ENCODE results near the gene PTPRJ. TPM values are rescaled to one million over a fixed set of nuclear protein-coding genes. Genes with fewer than 3 reads are reported as not detected.
A peak's percentile ranks its signal among the peaks of the same experiment; 100 is the strongest.

The PTPRJ gene
- polyA plus RNA-seq, 3 donors from 2014 or later = 10.0 to 19.0 (median 18.0) TPM

DNA sequence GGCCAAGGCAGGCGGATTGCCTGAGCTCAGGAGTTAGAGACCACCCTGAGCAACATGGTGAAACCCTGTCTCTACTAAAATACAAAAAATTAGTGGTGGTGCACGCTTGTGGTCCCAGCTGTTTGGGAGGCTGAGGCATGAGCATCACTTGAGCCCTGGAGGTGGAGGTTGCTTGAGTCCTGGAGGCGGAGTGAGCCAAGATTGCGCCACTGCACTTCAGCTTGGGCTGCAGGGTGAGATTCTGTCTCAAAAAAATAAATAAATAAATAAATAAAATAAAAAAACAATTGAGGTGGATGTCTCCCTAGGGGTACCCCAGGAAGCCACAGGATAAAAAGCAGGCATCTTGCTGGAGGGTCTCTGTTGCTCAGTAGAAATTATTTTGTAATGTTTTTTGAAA, 14.1 kb downstream of the PTPRJ start:
- Mint-ChIP-seq H3K9me3 (no peaks in the 10 kb centered on the region), H3K4me1 (peaks cover 62 to 83% of the 10 kb centered on the region in 2 donors), H3K4me3 (no peak overlapping the region), H3K27ac (peak overlapping the region in 1 of 6 donors; percentile 34), H3K36me3 (no peaks in the 10 kb centered on the region), H3K27me3 (ENCODE audit: low read depth in 3 of 3) (peaks cover 0 to 2% (median 0%) of the 10 kb centered on the region in 3 donors)
- DNase-seq = no peak

DNA sequence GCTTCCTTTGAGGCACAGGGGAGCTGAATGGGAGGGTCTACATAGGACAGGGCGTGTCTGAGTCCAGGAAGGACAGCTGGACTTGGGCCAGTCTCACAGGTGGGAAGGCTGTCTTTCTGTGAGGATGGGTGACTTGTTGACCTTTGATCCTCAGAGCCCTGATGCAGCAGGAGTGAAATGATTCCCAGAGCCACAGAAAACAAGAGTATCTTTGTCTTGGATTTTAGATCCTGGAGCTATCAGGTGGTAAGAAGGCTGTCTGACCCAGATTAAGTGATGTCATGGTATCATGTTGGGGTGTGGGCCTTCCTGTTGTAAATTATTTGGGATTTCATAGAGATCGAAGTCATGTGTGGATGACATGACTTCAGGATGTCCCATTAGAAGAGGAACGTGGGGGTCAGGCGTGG, 15.0 kb downstream of the PTPRJ start:
- H3K9me3 Mint-ChIP-seq = no peaks in the 10 kb centered on the region
- H3K4me3 Mint-ChIP-seq = no peak overlapping the region
- H3K36me3 Mint-ChIP-seq = no peaks in the 10 kb centered on the region
- peaks cover 0 to 2% (median 0%) of the 10 kb centered on the region in 3 donors for H3K27me3 Mint-ChIP-seq (ENCODE audit: low read depth in 3 of 3)
- H3K27ac Mint-ChIP-seq = peak overlapping the region in 5 of 6 donors; percentile 3 to 55 (median 48)
- H3K4me1 Mint-ChIP-seq = peaks cover 65 to 83% of the 10 kb centered on the region in 2 donors
- no peak for DNase-seq

- peaks cover 73 to 84% of the 10 kb centered on the region in 2 donors for H3K4me1 Mint-ChIP-seq
- peak overlapping the region; percentile 60 to 96 (median 76) for H3K27ac Mint-ChIP-seq
- no peak for DNase-seq
- no peaks in the 10 kb centered on the region for H3K36me3 Mint-ChIP-seq
- peaks cover 7 to 12% (median 10%) of the 10 kb centered on the region in 3 donors for H3K27me3 Mint-ChIP-seq (ENCODE audit: low read depth in 3 of 3)
- H3K9me3 Mint-ChIP-seq = no peaks in the 10 kb centered on the region
- H3K4me3 Mint-ChIP-seq = no peak overlapping the region
Measured at GRCh38 chr11:47997063-47998053, 17.0 kb downstream of the PTPRJ start.

- DNase-seq = no peak
- H3K27ac Mint-ChIP-seq = peak overlapping the region; percentile 96 to 99 (median 97)
- peak overlapping the region in 2 of 5 donors; percentile 9 to 11 for H3K4me3 Mint-ChIP-seq
- H3K27me3 Mint-ChIP-seq (ENCODE audit: low read depth in 3 of 3) = peaks cover 7 to 14% (median 12%) of the 10 kb centered on the region in 3 donors
- H3K36me3 Mint-ChIP-seq = no peaks in the 10 kb centered on the region
- no peaks in the 10 kb centered on the region for H3K9me3 Mint-ChIP-seq
- peaks cover 74 to 85% of the 10 kb centered on the region in 2 donors for H3K4me1 Mint-ChIP-seq
Measured at GRCh38 chr11:47998345-47998732, 18.0 kb downstream of the PTPRJ start.

DNA sequence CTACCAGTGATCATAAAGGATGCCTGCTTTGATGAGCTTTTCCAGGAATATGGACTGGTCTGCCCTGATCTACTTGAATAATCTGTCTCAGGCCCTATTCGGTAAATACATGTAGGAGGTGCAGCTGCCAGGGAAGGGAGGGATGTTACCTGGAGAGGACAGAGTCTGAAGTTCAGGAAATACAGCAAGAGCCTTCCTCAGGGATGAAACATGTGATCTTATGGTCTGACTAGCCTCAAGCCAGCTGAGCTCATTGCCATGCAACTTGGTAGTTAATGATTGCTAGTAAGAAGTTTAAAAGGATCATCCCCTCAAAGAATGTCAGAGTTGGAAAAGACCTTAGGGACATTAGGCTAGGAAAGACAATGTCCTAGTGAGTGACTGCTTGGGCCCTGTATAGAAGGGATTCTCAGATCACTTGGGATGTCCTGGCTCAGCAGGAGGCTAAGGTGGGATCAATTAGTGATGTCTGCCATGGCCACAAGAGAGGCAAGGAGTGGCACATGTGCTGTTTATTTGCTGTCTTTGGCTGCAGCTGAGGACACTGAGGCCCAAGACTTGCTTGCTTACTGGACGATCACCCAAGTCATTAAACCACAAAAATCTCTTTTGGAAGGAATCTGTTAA, 18.5 kb downstream of the PTPRJ start:
- H3K27me3 Mint-ChIP-seq (ENCODE audit: low read depth in 3 of 3) = peaks cover 7 to 14% (median 12%) of the 10 kb centered on the region in 3 donors
- H3K36me3 Mint-ChIP-seq = no peaks in the 10 kb centered on the region
- H3K4me1 Mint-ChIP-seq = peaks cover 72 to 85% of the 10 kb centered on the region in 2 donors
- DNase-seq = no peak
- peak overlapping the region in 3 of 5 donors; percentile 9 to 83 (median 71) for H3K4me3 Mint-ChIP-seq
- no peaks in the 10 kb centered on the region for H3K9me3 Mint-ChIP-seq
- H3K27ac Mint-ChIP-seq = peak overlapping the region; percentile 96 to 99 (median 97)

DNA sequence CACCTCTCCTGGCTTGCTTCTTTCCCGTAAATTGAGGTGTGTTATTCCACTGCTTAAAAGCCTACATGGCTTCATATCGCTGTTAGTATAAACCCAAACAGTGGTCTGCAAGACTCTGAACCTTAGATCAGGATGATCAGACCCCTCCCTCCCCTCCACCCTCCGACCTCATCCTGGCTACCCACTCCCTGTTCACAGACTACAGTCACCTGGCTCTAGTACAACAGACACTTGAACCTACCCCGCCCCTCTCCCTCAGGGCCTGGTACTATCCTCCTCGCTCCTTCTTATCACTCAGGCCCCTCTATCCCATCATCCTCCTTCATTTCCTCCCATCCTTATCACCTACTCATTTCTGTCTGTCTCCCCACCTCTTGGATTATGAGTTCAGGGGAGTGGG, 20.1 kb downstream of the PTPRJ start:
- Mint-ChIP-seq H3K9me3 (no peaks in the 10 kb centered on the region), H3K27ac (peak overlapping the region; percentile 96 to 99 (median 97)), H3K4me3 (peak overlapping the region; percentile 38 to 83 (median 69)), H3K36me3 (no peaks in the 10 kb centered on the region), H3K27me3 (ENCODE audit: low read depth in 3 of 3) (peaks cover 5 to 14% (median 12%) of the 10 kb centered on the region in 3 donors), H3K4me1 (peaks cover 82 to 88% of the 10 kb centered on the region in 2 donors)
- DNase-seq = no peak

DNA sequence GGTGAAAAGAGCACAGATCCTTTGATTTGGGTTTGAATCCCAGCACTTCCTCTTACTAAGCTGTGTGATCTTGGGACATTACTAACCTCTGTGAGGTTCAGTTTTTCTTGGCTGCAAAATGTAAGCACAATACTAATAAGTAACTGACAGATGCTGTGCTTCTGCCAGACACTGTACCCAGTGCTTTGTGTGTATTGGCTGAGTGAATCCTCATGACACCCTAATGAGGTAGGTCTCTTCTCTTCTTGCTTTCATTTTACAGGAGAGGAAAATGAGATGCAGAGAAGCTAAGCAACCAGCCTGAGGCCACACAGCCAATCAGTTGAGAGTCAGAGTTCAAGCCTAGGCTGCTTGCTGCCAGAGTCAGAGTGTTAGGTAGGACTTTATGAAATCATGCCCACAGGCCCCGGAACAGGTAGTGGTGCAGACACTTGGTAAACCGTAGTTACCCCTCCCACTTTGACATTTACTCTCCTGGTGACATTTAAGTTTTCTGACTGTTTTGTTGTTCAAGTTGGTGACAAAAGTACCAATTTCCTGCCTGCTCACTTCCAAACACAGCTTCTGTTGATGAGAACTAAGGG, 21.2 kb downstream of the PTPRJ start:
- peaks cover 7 to 17% (median 15%) of the 10 kb centered on the region in 3 donors for H3K27me3 Mint-ChIP-seq (ENCODE audit: low read depth in 3 of 3)
- no peaks in the 10 kb centered on the region for H3K9me3 Mint-ChIP-seq
- H3K4me3 Mint-ChIP-seq = peak overlapping the region; percentile 75 to 84 (median 79)
- H3K27ac Mint-ChIP-seq = peak overlapping the region; percentile 96 to 99 (median 97)
- no peaks in the 10 kb centered on the region for H3K36me3 Mint-ChIP-seq
- peak; percentile 92 to 95 (median 94) for DNase-seq
- H3K4me1 Mint-ChIP-seq = peaks cover 89 to 95% of the 10 kb centered on the region in 2 donors

GRCh38 chr11:48002561-48002960, 22.2 kb downstream of the PTPRJ start:
- H3K9me3 Mint-ChIP-seq = no peaks in the 10 kb centered on the region
- peak overlapping the region; percentile 96 to 99 (median 97) for H3K27ac Mint-ChIP-seq
- H3K36me3 Mint-ChIP-seq = peaks cover 0 to under 1% (median 0%) of the 10 kb centered on the region in 3 donors
- peak in 1 of 3 donors; percentile 30 for DNase-seq
- H3K4me3 Mint-ChIP-seq = peak overlapping the region; percentile 75 to 84 (median 79)
- peaks cover 87 to 93% of the 10 kb centered on the region in 2 donors for H3K4me1 Mint-ChIP-seq
- peaks cover 7 to 17% (median 15%) of the 10 kb centered on the region in 3 donors for H3K27me3 Mint-ChIP-seq (ENCODE audit: low read depth in 3 of 3)

GRCh38 chr11:48003926-48004325, 23.6 kb downstream of the PTPRJ start:
- Mint-ChIP-seq H3K27me3 (ENCODE audit: low read depth in 3 of 3) (peaks cover 7 to 17% (median 15%) of the 10 kb centered on the region in 3 donors), H3K9me3 (no peaks in the 10 kb centered on the region), H3K4me3 (peak overlapping the region; percentile 39 to 73 (median 72)), H3K36me3 (peaks cover 0 to 4% (median 0%) of the 10 kb centered on the region in 3 donors), H3K27ac (peak overlapping the region; percentile 90 to 99 (median 94)), H3K4me1 (peaks cover 84 to 90% of the 10 kb centered on the region in 2 donors)
- no peak for DNase-seq

DNA sequence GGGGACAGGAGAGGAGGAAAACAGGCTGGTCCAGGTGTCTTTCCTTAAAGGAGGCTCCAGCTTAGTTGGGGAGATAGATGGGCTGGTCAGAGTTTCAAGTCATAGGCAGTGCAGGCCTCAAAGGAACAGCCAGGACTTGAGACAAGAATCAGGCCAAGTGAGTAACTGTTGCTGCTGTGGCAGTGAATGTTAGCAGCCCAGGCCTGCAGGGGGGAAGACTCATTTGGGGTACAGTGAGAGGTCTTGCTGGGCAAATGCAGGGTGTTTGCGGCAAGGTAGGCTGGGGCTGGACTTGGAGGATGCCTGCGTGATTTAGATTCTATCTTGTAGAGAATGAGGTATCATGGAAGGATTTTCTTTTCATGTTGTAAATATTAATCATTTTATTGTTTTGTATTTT, 24.1 kb downstream of the PTPRJ start:
- peak overlapping the region; percentile 39 to 73 (median 72) for H3K4me3 Mint-ChIP-seq
- peak overlapping the region; percentile 90 to 99 (median 94) for H3K27ac Mint-ChIP-seq
- H3K4me1 Mint-ChIP-seq = peaks cover 81 to 87% of the 10 kb centered on the region in 2 donors
- peaks cover 0 to 4% (median 0%) of the 10 kb centered on the region in 3 donors for H3K36me3 Mint-ChIP-seq
- H3K27me3 Mint-ChIP-seq (ENCODE audit: low read depth in 3 of 3) = peaks cover 7 to 17% (median 15%) of the 10 kb centered on the region in 3 donors
- no peaks in the 10 kb centered on the region for H3K9me3 Mint-ChIP-seq
- DNase-seq = no peak

DNA sequence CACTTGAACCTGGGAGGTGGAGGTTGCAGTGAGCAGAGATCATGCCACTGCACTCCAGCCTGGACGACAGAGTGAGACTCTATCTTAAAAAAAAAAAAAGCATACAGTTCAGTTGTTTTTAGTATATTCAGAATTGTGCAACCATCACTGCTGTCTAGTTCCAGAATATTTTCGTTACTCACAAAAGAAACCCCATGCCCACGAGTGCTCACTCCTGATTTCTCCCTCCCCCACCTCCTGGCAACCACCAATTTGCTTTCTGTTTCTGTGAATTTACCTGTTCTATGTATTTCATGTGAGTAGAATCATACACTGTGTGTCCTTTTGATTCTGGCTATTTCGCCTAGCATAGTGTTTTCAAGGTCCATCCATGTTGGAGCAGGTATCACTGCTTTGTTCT, 24.8 kb downstream of the PTPRJ start:
- H3K9me3 Mint-ChIP-seq = no peaks in the 10 kb centered on the region
- H3K4me1 Mint-ChIP-seq = peaks cover 80 to 85% of the 10 kb centered on the region in 2 donors
- H3K36me3 Mint-ChIP-seq = peaks cover 0 to 4% (median 0%) of the 10 kb centered on the region in 3 donors
- DNase-seq = no peak
- peak overlapping the region; percentile 90 to 99 (median 94) for H3K27ac Mint-ChIP-seq
- H3K4me3 Mint-ChIP-seq = peak overlapping the region; percentile 63 to 78 (median 72)
- H3K27me3 Mint-ChIP-seq (ENCODE audit: low read depth in 3 of 3) = peaks cover 7 to 17% (median 15%) of the 10 kb centered on the region in 3 donors

GRCh38 chr11:48005831-48006270, 25.5 kb downstream of the PTPRJ start:
- peaks cover 0 to 4% (median 0%) of the 10 kb centered on the region in 3 donors for H3K36me3 Mint-ChIP-seq
- H3K27ac Mint-ChIP-seq = peak overlapping the region; percentile 90 to 99 (median 94)
- no peak for DNase-seq
- peaks cover 7 to 17% (median 15%) of the 10 kb centered on the region in 3 donors for H3K27me3 Mint-ChIP-seq (ENCODE audit: low read depth in 3 of 3)
- peaks cover 74 to 82% of the 10 kb centered on the region in 2 donors for H3K4me1 Mint-ChIP-seq
- H3K9me3 Mint-ChIP-seq = no peaks in the 10 kb centered on the region
- peak overlapping the region; percentile 63 to 78 (median 72) for H3K4me3 Mint-ChIP-seq

Data from immature natural killer cell (primary cell).